PC-3 (cell line): Measurements from ENCODE around the gene GDPD3.

Source experiments
- CTCF ChIP-seq: fragments of 300-600 bp; sonication (generic); conservative IDR thresholded peaks from 2 replicates; pipeline ENCODE4 v1.5.1; 2017; ENCODE audit warnings: antibody characterized with exemption, low read depth, mild to moderate bottlenecking, low read length
- EZH2phosphoT487 ChIP-seq: fragments of 300-600 bp; sonication (generic); IDR thresholded peaks from 2 replicates; pipeline ENCODE4 v1.6.1; 2018; ENCODE audit warnings: mild to moderate bottlenecking, antibody characterized with exemption, low read length, borderline replicate concordance

- TF ChIP-seq CTCF (no peak), EZH2phosphoT487 (no peak)
These were observed 18.7 kb downstream of the GDPD3 start for GRCh38 chr16:30094541-30095165.
